Measurements from ENCODE around the gene FMC1.
"Not testable (repeated sequence)": the region's sequence is repeated elsewhere in the genome, so short reads cannot be mapped to it uniquely, and the experiment has no call there.

FMC1 gene

DNA sequence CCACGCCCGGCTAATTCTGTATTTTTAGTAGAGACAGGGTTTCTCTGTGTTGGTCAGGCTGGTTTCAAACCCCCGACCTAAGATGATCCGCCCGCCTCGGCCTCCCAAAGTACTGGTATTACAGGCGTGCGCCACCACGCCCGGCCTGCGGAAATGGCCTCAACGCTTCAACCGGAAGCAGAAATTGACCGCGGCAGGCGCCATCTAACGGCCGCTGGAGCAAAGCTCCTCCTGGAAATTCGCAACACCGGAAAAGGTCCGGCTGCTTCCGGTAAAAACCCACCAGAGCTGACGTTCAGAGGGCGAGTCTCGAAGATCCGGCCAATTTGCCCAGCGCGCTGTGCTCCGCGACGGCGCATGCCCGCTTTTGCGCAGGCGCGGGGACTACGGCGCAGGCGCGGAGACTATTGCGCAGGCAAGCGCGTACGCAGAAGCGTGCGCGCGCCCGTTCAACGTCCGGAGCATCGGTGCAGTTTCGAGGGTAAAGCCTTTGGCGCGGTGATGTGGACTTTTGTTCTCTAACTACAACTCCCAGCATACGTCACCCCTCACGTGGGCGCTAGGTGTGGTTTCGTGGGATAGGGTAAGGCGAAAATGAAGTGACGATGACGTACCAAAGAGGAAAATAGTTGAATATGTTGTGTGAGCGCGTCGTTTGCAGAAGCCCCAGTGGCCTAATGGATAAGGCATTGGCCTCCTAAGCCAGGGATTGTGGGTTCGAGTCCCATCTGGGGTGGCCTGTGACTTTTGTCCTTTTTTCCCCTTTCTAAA, 915 bp upstream of the FMC1 start:
- in situ Hi-C loops (cut with MboI; ENCODE audit: low sequenced_read_pairs) = no loop called here

DNA sequence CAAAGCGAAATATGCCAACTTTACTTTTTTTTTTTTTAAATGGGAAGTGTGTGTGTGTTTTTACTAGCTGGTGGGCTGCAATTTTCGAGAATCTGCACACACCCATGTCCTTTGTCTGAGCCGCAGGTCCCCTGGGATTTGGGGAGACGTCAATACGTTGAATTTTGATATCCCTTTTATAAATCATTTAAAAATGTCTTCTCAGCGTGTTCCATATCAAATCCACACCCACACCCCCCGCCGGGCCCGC, 404 bp upstream of the FMC1 start:
- in situ Hi-C loops (cut with MboI; ENCODE audit: low sequenced_read_pairs) = no loop called here

DNA sequence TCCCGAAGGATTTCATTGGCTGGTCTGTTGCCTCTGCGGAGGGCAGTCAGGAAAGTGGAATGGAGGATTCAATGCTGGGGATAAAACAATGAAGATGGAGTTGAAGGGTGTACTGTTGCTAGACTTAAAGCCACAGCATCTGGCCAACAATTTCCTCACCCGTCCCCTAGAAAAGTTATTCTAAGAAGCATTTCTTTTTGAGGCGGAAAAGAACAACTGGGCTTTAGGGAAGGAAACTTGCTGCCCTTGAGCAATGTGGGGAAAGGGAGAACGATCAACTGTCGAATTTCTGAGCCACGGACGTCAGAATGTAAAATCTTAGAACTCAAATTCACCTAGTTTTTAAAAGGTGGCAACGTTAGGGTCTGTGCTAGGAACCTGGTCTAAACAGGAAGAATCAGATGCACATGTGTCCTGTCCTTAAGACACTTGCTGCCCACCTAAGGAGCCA, 664 bp downstream of the FMC1 start:
- in situ Hi-C loops (cut with MboI; ENCODE audit: low sequenced_read_pairs) = no loop called here

DNA sequence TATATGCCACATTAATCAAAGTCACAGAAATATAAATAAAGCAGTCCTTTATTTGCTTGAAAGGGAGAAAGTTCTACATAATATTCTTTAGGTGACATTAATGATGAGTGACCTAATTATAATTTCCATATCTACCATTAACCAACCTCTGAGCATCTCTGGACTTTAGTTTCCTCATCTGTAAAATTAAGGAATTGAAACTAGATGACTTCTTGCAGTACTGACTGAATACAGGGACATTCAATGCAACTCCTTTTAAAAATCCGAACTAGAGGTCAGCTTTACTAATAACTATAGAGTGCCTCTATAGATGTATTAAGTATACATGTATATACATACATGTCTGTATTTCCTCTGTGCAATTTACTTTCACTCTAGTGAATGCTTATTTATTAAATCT, 3.9 kb downstream of the FMC1 start:
- in situ Hi-C loops (cut with MboI; ENCODE audit: low sequenced_read_pairs) = no loop called here

DNA sequence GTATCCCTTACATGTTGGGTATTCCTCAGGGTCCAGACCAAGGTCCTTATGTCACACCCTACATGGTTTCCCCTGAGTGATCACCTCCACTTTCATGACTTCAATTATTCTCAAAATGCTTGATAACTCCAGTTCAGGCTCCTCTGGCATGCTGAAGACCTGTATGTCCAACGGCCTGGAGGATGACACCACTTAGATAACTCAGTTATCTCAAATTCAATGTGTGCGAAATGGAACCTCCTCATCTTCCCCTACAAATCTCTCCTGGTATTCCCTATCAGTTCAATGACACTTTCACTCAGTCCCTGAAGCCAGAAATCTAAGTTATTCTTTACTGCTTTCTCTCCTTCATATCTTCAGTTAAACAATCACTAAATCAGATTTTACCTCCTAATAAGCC, 9.9 kb downstream of the FMC1 start:
- in situ Hi-C loops (cut with MboI; ENCODE audit: low sequenced_read_pairs) = no loop called here

DNA sequence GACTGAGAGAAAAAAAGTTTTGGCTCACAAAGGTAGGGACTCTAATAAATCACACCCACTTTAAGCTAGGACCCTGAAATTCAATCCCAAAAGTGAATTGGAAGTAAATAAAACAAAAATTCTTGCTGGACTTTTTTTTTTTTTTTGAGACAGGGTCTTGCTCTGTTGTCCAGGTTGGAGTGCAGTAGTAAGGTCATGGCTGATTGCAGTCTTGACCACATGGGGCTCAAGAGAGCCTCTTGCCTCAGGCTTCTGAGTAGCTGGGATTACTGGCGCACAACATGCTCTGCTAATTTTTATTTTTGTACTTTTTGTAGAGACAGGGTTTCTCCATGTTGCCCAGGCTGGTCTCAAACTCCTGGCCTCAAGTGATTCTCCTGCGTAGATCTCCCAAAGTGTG, 13.6 kb downstream of the FMC1 start:
- in situ Hi-C loops (cut with MboI; ENCODE audit: low sequenced_read_pairs) = no loop called here

DNA sequence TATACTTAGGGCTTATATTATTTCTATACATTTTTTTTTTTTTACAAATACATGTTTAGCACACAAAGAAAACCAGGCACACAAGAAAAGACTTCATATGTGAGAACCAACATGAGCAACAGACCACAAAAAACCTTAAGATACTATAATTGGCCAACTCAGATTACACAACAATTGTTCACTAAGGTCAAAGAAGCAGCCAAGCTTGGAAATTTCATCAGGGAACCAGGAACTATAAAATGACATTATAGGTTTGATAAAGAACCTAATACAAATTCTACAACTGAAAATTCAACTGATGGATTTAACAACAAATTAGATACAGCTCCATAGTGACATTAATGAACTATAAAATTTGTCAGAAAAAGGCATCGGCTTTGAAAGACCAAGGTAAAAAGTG, 14.2 kb downstream of the FMC1 start:
- in situ Hi-C loops (cut with MboI; ENCODE audit: low sequenced_read_pairs) = no loop called here

DNA sequence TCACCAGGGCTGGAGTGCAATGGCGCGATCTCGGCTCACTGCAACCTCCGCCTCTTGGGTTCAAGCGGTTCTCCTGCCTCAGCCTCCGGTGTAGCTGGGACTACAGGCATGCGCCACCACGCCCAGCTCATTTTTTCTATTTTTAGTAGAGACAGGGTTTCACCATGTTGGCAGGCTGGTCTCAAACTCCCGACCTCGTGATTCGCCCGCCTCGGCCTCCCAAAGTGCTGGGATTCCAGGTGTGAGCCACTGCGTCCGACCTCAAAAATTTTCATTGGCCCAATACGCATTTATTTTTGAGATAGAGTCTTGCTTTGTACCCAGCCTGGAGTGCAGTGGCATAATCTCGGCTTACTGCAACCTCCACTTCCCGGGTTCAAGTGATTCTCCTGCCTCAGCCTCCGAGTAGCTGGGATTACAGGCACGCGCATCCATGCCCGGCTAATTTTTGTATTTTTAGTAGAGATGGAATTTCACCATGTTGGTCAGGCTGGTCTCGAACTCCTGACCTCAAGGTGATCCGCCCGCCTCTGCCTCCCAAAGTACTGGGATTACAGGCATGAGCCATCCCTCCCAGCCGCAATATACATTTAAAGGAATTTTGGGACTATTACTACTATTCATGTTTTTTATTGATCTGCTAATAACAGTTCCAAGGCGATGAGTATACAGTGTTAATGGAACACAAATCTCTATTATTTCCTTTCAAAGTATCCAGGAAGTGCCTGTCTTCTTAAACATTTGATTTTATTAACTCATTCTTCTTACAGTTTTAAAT, 16.8 kb downstream of the FMC1 start:
- in situ Hi-C loops (cut with MboI; ENCODE audit: low sequenced_read_pairs) = not testable (repeated sequence)

DNA sequence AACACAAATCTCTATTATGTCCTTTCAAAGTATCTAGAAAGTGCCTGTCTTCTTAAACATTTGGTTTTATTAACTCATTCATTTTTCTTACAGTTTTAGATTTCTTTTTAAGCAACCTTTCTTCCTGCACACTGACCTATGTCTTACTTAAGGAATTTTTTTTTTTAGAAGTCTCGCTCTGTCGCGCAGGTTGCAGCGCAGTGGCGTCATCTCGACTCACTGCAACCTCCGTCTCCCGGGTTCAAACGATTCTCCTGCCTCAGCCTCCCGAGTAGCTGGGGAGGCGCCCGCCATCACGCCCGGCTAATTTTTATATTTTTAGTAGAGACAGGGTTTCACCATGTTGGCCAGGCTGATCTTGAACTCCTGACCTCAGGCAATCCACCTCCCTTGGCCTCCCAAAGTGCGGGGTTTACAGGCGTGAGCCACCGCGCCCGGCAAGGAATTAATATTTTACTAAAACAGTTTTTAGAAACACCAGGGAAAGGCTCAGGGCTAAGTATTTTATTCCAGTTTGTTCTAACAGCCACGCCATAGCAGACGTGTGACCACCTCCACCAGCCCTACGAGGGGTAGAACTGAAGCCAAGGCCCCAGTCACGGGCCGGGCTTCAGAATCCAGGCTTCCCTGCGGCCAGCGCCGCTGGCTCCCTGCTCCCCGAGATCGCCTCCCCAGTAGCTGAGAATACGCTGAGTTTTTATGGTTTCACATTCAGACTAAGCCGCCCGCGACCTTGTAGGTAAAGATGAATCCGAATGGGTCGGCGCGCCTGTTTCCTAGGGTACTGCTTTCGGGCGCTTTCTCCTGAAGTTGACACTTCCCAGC, 17.6 kb downstream of the FMC1 start:
- in situ Hi-C loops (cut with MboI; ENCODE audit: low sequenced_read_pairs) = no loop called here

DNA sequence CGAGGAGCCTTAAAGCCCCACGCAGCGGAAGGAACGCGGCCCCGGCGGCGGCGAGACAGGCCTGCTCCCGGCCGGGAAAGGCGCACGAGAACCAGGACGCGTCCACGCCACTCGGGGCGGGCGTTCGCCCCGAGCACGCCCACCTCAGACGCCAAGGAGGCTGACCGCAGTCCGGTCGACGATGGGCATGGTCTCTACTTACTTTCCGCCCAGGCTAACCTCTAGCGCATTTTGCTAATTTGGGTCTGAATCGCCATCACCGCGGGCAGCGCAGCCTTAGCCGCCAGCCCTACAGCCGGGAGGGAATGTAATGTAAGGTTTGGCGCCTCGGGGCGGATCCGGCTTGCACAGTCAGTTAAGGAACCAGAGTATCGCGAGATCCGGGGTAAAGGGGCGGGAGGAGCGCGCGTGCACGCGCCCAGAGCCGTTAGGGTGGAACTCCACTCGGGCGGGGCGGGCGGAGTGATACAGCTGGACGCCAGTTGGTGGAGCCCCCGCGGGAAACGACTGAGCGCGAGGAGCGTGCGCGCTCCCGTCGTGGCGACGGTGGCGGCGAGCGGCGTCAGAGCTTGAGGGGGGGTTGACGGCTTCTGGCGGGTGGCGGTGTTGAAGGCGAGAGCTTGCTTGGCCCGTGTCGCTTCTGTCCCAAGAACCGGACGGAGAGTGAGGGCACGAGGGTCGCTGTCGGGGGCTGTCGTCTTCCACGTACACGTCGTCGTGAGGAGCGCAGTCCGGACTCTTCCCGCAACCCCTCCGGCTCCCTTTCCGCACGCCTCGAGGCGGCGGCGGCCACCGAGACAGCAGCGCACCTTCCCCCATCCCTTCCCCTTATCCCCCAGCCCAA, 18.5 kb downstream of the FMC1 start, which contains the start of gene LUC7L2:
TSS of gene LUC7L2 (plus strand) at position 529 of the 844 bp plus-strand sequence. CDS start 368 bp downstream, outside the sequence.
- in situ Hi-C loops (cut with MboI; ENCODE audit: low sequenced_read_pairs) = no loop called here

DNA sequence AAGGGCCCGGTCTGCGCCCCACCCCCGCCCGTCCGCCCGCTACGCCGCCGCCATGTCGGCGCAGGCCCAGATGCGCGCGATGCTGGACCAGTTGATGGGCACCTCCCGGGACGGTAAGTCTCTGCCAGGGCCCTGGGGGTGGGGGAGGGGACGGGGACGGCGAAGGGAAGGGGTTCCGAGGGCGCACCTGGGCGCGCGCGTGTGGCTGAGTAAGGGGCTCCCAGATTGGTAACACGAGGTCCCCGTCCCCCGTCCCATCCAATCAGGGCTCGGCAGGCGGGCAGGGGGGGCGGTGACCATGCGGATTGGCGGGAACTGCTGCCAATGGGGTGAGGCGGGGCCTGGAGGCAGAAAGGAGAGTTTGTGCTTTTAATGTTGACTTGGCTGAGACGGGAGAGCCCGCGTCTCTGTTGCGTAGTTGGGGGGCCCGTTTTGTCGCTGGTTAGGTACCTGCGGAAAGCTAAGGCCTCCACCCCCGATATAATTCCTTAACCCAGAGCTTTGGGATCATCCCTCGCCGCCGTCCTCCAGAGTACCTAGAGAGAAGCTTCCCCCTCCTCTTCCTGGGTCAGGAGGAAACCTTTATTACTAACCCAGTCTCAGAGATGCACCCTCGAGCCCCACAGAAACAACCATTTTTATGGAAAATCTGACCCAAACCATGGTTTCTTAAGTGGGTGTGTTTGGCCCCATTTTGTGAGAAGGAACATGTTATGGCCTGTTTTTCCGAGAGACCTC, 19.2 kb downstream of the FMC1 start:
- in situ Hi-C loops (cut with MboI; ENCODE audit: low sequenced_read_pairs) = no loop called here

DNA sequence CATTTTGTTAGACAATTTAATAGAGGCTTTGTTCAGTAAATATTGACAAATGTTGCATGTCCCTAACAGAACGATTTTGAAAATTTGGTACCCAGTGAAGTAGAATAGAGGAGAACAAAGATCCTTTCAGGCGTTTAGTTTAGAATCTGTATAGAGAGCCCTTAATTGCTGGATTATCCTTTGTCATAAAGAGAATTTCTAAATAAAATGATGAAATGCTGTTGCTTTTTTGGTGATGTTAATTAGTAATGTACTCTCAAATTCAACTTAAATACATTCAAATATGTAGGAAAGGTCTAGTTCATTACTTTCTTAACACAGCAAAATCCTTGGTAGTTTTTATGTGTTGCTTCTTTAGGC, 19.8 kb downstream of the FMC1 start:
- in situ Hi-C loops (cut with MboI; ENCODE audit: low sequenced_read_pairs) = no loop called here

DNA sequence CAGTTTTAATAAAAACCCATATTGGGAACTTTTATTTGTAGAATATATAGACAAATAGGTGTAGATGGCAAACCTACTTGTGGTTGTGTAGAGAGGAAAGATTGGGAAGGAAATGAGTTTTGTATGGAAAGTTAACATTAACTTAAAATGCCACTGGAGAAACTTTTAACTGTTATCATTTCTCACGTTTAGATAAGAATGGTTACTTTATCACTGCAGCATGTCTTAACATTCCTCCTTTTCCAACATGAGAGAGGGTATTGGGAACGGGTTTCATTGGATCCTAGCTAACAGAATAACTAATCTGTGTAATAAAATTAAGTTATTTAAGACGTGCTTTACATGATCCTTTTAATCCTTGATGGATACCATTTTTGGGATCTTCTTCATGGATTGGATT, 20.4 kb downstream of the FMC1 start:
- in situ Hi-C loops (cut with MboI; ENCODE audit: low sequenced_read_pairs) = no loop called here

DNA sequence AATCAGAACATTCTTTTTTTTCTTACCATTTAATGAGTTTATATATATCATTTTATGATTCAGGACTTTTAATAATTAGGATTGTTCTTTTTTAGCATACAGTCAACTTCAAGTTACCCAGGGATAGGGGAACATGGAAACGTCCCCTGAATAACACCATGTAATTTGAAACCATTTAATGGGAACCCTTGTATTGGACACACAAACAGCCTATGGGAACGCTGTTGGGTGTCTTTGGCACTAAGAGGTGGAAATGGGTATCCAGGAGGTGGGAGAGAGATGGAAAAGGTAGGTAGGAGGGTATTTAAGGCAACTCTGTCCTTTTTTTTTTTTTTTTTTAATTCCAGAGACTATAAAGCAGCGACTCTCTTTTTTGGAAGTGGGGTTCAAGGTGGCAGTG, 21.2 kb downstream of the FMC1 start:
- in situ Hi-C loops (cut with MboI; ENCODE audit: low sequenced_read_pairs) = no loop called here

DNA sequence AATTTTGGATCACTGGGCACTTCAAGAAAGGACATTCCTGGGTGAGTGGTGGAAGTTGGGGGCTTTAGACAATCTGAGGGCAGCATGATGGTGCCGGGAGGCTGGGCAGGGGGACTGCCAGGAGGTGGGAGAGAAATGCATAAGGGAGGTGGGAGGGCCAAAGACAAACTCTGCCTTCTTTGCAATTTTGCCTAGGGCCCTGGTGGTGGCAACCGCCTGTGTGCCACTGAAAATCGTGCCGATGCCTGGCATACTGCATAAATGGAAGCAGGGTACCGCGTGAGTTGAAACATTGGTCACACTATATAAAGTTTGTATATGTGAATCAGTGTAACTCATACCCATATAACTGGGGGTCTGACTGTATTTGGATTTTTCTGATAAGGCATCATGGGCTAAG, 21.8 kb downstream of the FMC1 start:
- in situ Hi-C loops (cut with MboI; ENCODE audit: low sequenced_read_pairs) = no loop called here

DNA sequence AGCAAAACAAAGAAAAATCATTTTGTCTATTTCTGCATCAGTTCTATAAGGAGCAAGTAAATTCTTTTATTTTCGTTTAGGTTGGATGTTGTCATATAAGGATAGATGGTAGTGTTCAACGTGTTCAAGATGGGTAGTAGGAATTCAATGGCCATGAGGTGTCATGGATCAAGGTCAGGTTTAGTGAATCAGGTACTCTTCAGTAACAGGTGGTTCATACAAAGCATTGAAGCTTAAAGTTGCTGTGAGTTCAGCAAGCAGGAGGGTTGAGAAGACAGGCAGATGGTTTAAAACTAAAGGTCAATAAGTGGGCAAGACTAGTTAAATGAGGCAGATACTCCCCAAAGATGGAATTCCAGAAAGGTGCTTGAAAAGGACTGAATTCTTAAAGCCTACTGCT, 24.2 kb downstream of the FMC1 start:
- in situ Hi-C loops (cut with MboI; ENCODE audit: low sequenced_read_pairs) = no loop called here

DNA sequence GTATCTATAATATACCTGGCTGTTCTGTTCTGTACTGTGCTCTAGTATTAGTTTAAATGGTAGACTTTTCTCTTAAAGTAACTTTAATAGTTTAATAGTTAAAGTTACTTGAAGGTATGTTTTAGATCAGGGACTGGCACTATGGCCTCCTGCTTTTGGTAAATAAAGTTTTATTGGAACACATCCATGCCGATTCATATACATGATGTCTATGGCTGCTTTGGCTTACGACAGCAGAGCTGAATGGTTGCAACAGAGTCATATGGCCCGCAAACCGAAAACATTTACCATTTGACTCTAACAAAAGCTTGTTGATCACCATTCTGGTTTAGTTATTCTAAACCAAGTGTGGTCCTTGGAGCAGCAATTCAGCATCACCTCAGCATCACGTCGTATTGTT, 25.3 kb downstream of the FMC1 start:
- in situ Hi-C loops (cut with MboI; ENCODE audit: low sequenced_read_pairs) = no loop called here

DNA sequence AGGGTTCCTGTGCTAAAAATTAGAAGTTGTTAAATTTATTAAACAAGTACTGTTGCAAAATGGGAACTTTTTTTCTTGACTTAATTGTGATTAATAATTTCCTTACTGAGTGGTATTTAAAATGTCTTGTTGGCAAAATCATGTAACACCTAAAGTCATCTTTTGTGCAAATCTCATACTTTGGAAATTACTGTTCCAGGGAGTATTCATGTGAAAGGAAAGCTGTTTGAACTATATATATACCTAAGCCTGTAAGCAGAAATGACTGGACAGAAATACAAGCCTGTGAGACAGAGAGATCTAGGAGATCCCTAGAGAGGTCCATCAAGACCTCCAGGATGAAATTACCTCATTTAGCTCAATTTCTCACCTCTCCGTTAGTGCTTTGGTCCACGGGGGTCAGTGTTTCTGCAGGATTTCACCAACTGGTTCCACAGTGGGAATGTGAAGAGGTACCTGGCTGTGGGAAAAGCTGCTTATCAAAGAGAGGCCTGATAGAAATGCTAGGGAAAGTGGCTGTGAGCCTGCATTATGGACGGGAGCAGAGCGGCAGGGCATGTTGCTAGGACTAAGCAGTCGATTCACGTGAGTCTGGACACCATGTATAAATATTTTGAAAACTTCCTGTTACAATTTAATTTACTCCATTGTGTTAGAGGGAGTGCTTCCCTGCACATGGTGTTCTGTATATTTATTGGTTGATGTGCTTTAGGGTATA, 26.5 kb downstream of the FMC1 start:
- in situ Hi-C loops (cut with MboI; ENCODE audit: low sequenced_read_pairs) = no loop called here

DNA sequence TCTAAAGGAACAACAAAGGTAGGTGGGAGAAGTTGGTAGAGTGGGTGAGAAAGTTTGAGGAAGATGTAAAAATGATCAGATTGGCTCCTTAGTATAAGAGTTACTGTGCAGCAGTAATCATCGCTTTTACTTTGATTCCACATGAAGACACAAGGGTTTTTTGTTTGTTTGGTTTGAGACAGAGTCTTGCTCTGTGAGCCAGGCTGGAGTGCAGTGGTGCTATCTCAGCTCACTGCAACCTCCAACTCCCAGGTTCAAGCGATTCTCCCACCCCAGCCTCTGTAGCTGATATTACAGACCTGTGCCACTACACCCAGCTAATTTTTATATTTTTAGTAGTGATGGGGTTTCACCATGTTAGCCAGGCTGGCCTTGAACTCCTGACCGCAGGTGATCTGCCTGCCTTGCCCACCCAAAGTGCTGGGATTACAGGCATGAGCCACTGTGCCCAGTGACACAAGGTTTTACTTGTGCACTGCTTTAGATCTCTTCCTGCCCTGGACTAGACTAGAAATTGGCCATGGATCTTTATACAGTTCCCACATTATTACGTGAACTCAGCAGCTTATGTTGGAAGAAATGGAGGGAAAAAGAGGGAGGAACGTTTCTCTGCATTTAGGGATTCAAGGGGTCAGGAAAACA, 29.3 kb downstream of the FMC1 start:
- in situ Hi-C loops (cut with MboI; ENCODE audit: low sequenced_read_pairs) = no loop called here
